OCI-LY3 (cell line): ENCODE data around the gene CMSS1.
A peak's percentile ranks its signal among the peaks of the same experiment; 100 is the strongest.

Source experiments
- H2AFZ ChIP-seq: fragments of 200-600, 300-600 bp; shearing (Covaris generic); 2 replicates; pipeline ENCODE4 v1.6.0; 2014; ENCODE audit warnings: antibody characterized with exemption, low read depth, low read length
- H3K27ac ChIP-seq: fragments of 200-600, 300-600 bp; sonication (generic); 2 replicates; pipeline ENCODE4 v1.5.1; 2014; ENCODE audit warnings: mild to moderate bottlenecking, low read length, moderate library complexity, mixed read lengths
- H3K27me3 ChIP-seq: fragments of 200-600, 300-600 bp; sonication (generic); 2 replicates; pipeline ENCODE4 v1.6.1; 2014; ENCODE audit warnings: low read depth, low read length, mixed read lengths
- H3K36me3 ChIP-seq: fragments of 200-600, 300-600 bp; sonication (generic); replicated peaks from 2 replicates; pipeline ENCODE3; 2014; ENCODE audit warnings: low read depth, low read length, mixed read lengths
- H3K4me1 ChIP-seq: fragments of 300-600, 200-600 bp; sonication (generic); 2 replicates; pipeline ENCODE4 v1.6.1; 2014; ENCODE audit warnings: low read length, mixed read lengths
- H3K4me2 ChIP-seq: fragments of 200-600, 300-600 bp; sonication (generic); 2 replicates; pipeline ENCODE4 v1.6.1; 2014; ENCODE audit warnings: low read length, mixed read lengths
- H3K4me3 ChIP-seq: fragments of 300-600, 200-600 bp; sonication (generic); 2 replicates; pipeline ENCODE4 v1.5.1; 2014; ENCODE audit warnings: antibody characterized with exemption, mild to moderate bottlenecking, low read length, moderate library complexity
- H3K79me2 ChIP-seq: fragments of 300-600, 200-600 bp; shearing (Covaris generic); 2 replicates; pipeline ENCODE4 v1.6.1; 2014; ENCODE audit warnings: mild to moderate bottlenecking, low read length, mixed read lengths
- H3K9ac ChIP-seq: fragments of 300-600, 200-600 bp; shearing (Covaris generic); 2 replicates; pipeline ENCODE4 v1.6.0; 2014; ENCODE audit warnings: mild to moderate bottlenecking, low read length, moderate library complexity
- H3K9me3 ChIP-seq: fragments of 200-600, 300-600 bp; shearing (Covaris generic); 2 replicates; pipeline ENCODE4 v1.6.1; 2014; ENCODE audit warnings: low read length, mixed read lengths; ENCODE audit not compliant: insufficient read depth
- H4K20me1 ChIP-seq: fragments of 200-600, 300-600 bp; sonication (generic); 2 replicates; pipeline ENCODE4 v1.6.1; 2016; ENCODE audit warnings: low read length, mixed read lengths; ENCODE audit not compliant: insufficient read depth
- CTCF ChIP-seq: fragments of 200-600, 300-600 bp; sonication (generic); IDR thresholded peaks from 2 replicates; pipeline ENCODE4 v1.5.1; 2014; ENCODE audit warnings: antibody characterized with exemption, low read length, low read depth
- EZH2phosphoT487 ChIP-seq: fragments of 200-600 bp; shearing (Covaris generic); IDR thresholded peaks from 2 replicates; pipeline ENCODE4 v1.6.1; 2018; ENCODE audit warnings: antibody characterized with exemption, mixed run types, low read depth

The CMSS1 gene

GRCh38 chr3:99848433-99848832, 30.8 kb downstream of the CMSS1 start:
- Histone ChIP-seq H3K27ac (no peak overlapping the region), H3K27me3 (no peaks in the 10 kb centered on the region), H3K9ac (no peak overlapping the region), H2AFZ (no peak overlapping the region), H3K36me3 (no peaks in the 10 kb centered on the region), H3K9me3 (no peaks in the 10 kb centered on the region), H3K4me3 (no peak overlapping the region), H3K4me1 (peaks cover 54% of the 10 kb centered on the region), H4K20me1 (peaks cover 37% of the 10 kb centered on the region), H3K79me2 (peaks cover 89% of the 10 kb centered on the region), H3K4me2 (no peak overlapping the region)
- no peak for TF ChIP-seq EZH2phosphoT487
- TF ChIP-seq CTCF: no peak

- H3K9ac ChIP-seq: peak overlapping the region; percentile 19; the same call in 1 of the 2 replicates
- H3K27me3 ChIP-seq: no peaks in the 10 kb centered on the region
- H2AFZ ChIP-seq: 0 out of 2 replicates have a peak overlapping the region, but pooled peaks have one; percentile 37
- TF ChIP-seq CTCF: no peak
- no peak for TF ChIP-seq EZH2phosphoT487
- no peaks in the 10 kb centered on the region for H3K36me3 ChIP-seq
- no peak overlapping the region for H3K27ac ChIP-seq
- peaks cover 36% of the 10 kb centered on the region for H3K4me1 ChIP-seq
- peak overlapping the region; percentile 77 for H3K4me2 ChIP-seq
- H3K79me2 ChIP-seq: peaks cover 86% of the 10 kb centered on the region
- peaks cover 34% of the 10 kb centered on the region for H4K20me1 ChIP-seq
- no peaks in the 10 kb centered on the region for H3K9me3 ChIP-seq
- peak overlapping the region; percentile 64 for H3K4me3 ChIP-seq
Observed at GRCh38 chr3:99850608-99851007, 32.9 kb downstream of the CMSS1 start.

- Histone ChIP-seq H4K20me1 (peaks cover 35% of the 10 kb centered on the region), H3K27me3 (no peaks in the 10 kb centered on the region), H3K79me2 (peaks cover 76% of the 10 kb centered on the region), H3K36me3 (no peaks in the 10 kb centered on the region), H2AFZ (no peak overlapping the region), H3K27ac (no peak overlapping the region), H3K4me2 (no peak overlapping the region), H3K9ac (no peak overlapping the region), H3K4me1 (peaks cover 43% of the 10 kb centered on the region), H3K9me3 (no peaks in the 10 kb centered on the region), H3K4me3 (no peak overlapping the region)
- TF ChIP-seq CTCF: no peak
- TF ChIP-seq EZH2phosphoT487: no peak
Observed at GRCh38 chr3:99851955-99852354, 34.3 kb downstream of the CMSS1 start.

- Histone ChIP-seq H3K79me2 (peaks cover 68% of the 10 kb centered on the region), H3K27me3 (no peaks in the 10 kb centered on the region), H3K9me3 (no peaks in the 10 kb centered on the region), H3K4me1 (peaks cover 40% of the 10 kb centered on the region), H3K9ac (no peak overlapping the region), H3K27ac (no peak overlapping the region), H4K20me1 (peaks cover 39% of the 10 kb centered on the region), H3K4me3 (no peak overlapping the region), H2AFZ (no peak overlapping the region), H3K4me2 (no peak overlapping the region), H3K36me3 (no peaks in the 10 kb centered on the region)
- TF ChIP-seq EZH2phosphoT487 (no peak), CTCF (no peak)
Observed at GRCh38 chr3:99852851-99853250, 35.2 kb downstream of the CMSS1 start.
